Fibroblast of skin of left biceps (primary cell): ENCODE measurements around the gene PRR16.
"Not testable (repeated sequence)": the region's sequence is repeated elsewhere in the genome, so short reads cannot be mapped to it uniquely, and the experiment has no call there.

ENCODE experiments used
- DNase-seq, 2 experiments: peaks; one replicate each; pipeline ENCODE4 v3.0.0-alpha.2; 2013; ENCODE audit warnings: low read depth in 2 of 2

PRR16 gene

GRCh38 chr5:120638449-120638848 lies 174.3 kb downstream of the PRR16 start:
- no peak for DNase-seq

GRCh38 chr5:120640778-120641177 lies 176.7 kb downstream of the PRR16 start:
- DNase-seq = no peak

- DNase-seq = no peak
These were observed 180.4 kb downstream of the PRR16 start for GRCh38 chr5:120644516-120644915.

GRCh38 chr5:120655828-120656435 lies 191.8 kb downstream of the PRR16 start:
- DNase-seq = peak in 1 of 2 experiments; percentile 3

GRCh38 chr5:120657104-120657503 lies 193.0 kb downstream of the PRR16 start:
- DNase-seq = no peak

- DNase-seq = no peak
These were observed 213.4 kb downstream of the PRR16 start for GRCh38 chr5:120677481-120677880.

GRCh38 chr5:120678279-120678678 lies 214.2 kb downstream of the PRR16 start:
- DNase-seq = peak; percentile 33 to 40

GRCh38 chr5:120682851-120683250 lies 218.8 kb downstream of the PRR16 start:
- peak; percentile 71 to 75 for DNase-seq

GRCh38 chr5:120683580-120683979 lies 219.5 kb downstream of the PRR16 start:
- no peak for DNase-seq

GRCh38 chr5:120684213-120684612 lies 220.1 kb downstream of the PRR16 start:
- DNase-seq = no peak

GRCh38 chr5:120684749-120685415 lies 220.8 kb downstream of the PRR16 start:
- DNase-seq = no peak

- DNase-seq = no peak
These were observed 226.7 kb downstream of the PRR16 start for GRCh38 chr5:120690621-120691407.

- no peak for DNase-seq
These were observed 228.2 kb downstream of the PRR16 start for GRCh38 chr5:120692325-120692724.

GRCh38 chr5:120695368-120695880 lies 231.3 kb downstream of the PRR16 start:
- DNase-seq = no peak

GRCh38 chr5:120697147-120697546 lies 233.0 kb downstream of the PRR16 start:
- no peak for DNase-seq

- not testable (repeated sequence) for DNase-seq
These were observed 233.7 kb downstream of the PRR16 start for GRCh38 chr5:120697670-120698327.

- DNase-seq = not testable (repeated sequence)
These were observed 236.6 kb downstream of the PRR16 start for GRCh38 chr5:120700653-120701052.

GRCh38 chr5:120702817-120703538 lies 238.9 kb downstream of the PRR16 start:
- DNase-seq = not testable (repeated sequence)

GRCh38 chr5:120703918-120704587 lies 240.0 kb downstream of the PRR16 start:
- no peak for DNase-seq

- no peak for DNase-seq
These were observed 242.8 kb downstream of the PRR16 start for GRCh38 chr5:120706877-120707276.

- DNase-seq = no peak
These were observed 253.3 kb downstream of the PRR16 start for GRCh38 chr5:120717381-120717780.
